ENCODE data around the gene PTGR2.
"Not testable (repeated sequence)": the region's sequence is repeated elsewhere in the genome, so short reads cannot be mapped to it uniquely, and the experiment has no call there.

The PTGR2 gene

DNA sequence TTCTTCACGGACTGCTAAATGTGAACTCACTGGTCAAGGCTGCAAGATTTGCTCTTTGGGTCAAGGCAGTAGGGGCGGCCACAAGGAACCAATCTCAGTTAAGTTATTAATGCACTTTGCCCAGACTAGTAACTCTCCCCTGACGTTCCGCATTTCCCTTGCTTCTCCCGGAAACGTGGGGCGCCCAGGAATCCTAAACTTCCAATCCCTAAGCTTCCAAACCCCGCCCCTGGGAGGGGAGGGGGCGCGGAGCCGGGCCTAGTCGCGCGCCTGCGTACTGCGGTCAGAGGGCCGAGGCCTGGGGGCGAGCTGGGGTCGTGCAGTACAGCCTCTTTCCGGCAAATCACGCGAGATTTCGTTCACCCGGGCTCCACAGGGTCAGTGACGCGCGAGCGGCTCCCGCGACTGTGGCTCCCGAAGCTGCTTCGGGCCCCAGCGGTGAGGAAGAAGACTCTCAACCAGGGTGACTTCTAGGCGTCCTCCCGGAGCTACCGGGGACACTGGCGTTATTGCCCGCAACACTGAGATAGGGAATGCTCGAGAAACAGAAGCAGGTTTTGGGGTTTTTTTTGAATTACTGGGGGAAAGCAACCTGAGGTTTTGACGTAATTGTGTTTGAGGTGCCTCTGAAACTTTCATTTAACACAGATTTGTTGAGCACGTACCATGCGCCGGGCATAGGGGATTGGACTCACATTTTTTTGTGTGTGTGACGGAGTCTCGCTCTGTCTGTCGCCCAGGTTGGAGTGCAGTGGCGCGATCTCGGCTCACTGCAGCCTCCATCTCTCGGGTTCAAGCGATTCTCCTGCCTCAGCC lies at the start of gene PTGR2:
Gene PTGR2 (plus strand): TSS at position 265 of the 816 bp plus-strand sequence. CDS start 7,032 bp downstream, outside the sequence.
- peak; percentile 99 for DNase-seq (ENCODE audit: low read depth, low spot score)

DNA sequence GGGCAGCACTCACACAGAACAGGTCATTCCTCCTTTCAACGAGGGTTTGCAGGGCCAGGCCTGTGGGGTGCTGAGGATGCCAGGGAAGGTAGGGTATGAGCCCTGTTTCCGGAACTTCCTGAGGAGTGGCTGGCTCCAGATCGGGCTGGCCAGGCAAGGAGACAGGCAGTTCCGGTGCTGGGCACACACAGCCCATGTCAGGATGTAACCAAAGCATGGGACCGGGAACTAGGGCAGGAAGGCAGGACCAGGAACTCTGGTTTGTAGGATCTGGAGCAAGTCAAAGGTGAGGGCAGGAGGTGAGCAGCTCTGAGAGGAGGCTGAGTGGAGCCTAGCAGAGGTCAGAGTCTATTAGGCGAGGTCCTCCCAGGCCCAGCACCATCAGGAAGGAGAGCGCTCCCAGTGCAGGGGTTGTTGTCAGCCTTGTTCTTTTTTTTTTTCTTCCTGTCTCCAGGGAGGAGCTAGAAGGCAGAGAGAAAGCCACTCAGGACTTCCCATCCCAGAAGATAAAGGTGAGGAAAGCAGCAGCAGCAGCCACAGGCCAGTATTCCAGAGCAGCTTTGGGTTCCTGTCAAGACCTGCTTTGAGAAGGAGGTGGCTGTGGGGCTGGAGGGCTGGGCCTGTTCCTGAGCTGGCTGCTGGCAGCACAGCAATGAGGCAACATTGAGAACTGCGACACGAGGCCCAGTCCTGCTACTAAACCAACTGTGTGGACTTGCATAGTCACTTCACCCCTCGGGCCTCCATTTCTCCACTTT lies 49.0 kb upstream of the PTGR2 start:
- DNase-seq (ENCODE audit: low read depth, low spot score), result peak; percentile 80

DNA sequence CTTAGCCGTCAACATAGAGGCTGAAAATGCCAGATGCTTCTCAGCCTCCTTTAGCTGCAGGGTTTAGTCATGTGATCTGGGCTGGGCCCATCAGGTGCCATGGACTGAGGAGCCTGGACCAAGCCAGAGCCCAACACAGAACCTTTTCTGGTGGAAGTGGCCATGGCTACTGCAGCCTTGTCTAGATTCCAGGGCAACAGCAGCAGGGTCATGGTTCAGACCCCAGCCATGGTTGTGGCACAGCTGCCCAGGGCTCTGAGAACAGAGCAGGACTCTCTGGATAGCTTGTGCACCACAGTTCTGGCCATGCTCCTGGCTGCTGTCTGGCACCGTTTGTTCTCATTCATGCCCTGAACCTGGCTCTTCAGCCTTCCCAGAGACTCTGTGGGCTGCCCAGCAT lies 47.0 kb upstream of the PTGR2 start:
- no peak for DNase-seq (ENCODE audit: low read depth, low spot score)

DNA sequence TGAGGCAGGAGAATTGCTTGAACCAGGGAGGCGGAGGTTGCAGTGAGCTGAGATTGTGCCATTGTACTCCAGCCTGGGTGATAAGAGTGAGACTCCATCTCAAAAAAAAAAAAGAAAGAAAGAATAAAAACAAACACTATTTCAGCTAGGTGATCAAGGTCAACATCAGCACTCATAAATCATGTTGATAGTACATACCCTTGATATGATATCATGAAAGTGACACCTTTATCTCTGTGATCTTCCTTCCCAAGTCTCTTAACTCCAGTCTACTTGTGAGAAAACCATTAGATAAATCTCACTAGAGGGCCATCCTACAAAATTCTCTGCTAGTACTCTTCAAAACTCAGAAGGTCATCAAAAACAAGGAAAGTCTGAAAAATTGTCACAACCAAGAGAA lies 44.2 kb upstream of the PTGR2 start:
- DNase-seq (ENCODE audit: low read depth, low spot score), result no peak

DNA sequence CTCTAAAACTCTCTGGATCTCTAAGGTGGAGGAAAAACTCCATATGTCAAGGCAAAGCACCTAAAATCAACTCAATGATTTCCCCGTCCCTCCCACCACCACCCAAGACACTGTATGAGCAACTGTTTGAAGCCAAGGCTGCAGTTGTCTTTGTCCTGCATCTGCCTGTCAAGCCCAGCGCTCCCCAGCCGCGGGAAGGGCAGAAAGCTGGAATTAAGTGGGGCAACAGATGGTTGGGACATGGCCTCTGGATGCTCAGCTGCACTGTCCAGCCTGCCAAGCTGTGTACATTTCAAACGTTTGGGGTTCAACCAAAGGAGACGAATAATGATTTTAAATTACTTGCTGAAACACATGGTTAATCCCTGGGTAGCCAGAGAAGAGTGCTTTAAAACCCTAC lies 42.2 kb upstream of the PTGR2 start:
- DNase-seq (ENCODE audit: low read depth, low spot score), result no peak

DNA sequence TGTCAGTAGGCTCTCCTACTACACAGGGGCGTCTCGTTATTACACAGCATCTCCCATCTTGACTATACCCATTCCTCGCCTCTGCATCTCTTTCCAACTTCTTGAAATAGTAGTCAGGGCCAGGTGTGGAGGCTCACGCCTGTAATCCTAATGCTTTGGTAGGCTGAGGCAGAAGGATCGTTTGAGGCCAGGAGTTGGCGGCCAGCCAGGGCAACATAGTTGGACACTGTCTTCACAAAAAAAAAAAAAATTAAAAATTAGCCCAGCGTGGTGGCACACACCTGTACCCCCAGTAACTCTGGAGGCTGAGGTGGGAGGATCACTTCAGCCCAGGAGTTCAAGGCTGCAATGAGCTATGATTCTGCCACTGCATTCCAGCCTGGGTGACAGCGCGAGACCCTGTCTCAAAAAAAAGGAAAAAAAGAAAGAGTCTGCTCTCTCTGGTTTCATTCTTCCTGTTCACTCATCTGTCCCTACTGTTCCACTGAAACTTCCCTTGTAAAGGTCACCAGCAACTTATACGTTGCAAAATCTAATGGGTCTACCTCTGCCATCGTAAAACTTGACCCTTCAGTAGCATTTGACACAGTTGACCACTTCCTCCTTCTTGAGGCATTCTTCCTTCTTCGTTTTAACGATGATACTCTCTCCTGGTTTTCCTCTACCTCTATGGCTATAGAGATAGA lies 41.0 kb upstream of the PTGR2 start:
- no peak for DNase-seq (ENCODE audit: low read depth, low spot score)

DNA sequence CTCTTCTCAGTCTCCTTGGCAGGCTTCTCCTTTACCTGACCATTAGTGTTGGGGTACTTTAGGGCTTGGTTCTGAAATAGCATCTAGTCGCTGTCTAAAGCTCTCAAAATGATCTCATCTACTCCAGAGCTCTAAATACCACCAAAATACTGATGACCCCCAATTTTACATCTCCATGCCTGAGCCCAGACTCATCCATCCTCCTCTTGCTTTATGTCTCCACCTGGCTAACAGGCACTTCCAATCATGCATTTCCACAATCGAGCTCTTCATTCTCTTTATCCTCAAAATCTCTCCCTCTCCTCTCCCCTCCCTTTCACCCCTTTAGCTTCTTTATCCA lies 40.5 kb upstream of the PTGR2 start:
- DNase-seq (ENCODE audit: low read depth, low spot score), result no peak

DNA sequence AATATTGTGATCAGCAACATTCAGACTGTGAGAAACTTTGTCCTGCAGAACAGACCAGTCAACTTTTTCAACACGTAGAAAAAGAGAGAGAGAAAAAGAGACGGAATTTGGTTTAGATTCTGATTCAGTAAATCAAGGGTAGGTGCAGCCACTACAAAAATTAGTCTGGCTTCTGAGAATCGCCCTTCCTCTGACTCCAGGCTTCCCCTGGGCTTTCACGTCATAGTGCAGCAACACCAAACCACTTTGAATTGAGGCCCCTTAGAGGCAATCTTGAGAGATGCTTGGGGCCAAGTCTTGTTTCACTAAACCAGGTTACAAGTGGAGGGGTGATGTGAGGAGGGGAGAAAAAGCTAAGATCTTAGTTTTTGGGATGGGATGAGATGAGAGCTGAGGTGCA lies 37.5 kb upstream of the PTGR2 start:
- DNase-seq (ENCODE audit: low read depth, low spot score), result no peak

DNA sequence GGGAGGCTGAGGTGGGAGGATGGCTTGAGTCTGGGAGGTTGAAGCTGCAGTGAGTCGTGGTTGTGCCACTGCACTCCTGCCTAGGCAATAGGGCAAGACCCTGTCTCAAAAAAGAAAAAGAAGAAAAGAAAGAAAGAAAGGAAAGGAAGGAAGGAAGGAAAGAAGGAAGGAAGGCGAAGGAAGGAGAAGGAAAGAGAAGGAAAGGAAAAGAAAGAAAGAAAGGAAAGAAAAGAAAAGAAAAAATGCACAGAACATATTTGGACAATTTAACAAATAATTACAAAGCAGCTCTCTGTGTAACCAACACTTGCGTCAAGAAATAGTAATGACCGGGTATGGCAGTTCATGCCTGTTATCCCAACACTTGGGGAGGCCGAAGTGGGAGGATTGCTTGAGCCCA lies 35.8 kb upstream of the PTGR2 start:
- no peak for DNase-seq (ENCODE audit: low read depth, low spot score)

DNA sequence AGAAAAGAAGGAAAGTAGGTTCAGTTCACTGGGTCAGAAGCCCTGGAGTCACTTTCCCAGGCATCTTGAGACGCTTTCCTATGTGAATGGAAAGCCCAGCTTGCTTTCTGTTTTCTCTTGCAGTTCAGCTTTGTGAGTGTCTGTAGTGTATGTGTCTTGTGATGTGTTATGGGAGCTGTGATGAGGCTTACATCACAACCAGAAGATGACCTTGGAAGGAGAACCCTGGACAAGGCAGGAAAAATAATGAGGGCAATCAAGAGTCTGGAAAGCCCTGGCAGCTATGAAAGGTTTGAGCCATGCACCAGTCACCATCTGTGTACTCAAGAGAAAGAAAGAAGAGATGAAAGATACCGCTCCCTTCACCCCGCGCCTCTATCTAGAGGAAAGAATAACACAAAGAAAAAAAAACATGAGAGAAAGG lies 35.2 kb upstream of the PTGR2 start:
- DNase-seq (ENCODE audit: low read depth, low spot score), result no peak

DNA sequence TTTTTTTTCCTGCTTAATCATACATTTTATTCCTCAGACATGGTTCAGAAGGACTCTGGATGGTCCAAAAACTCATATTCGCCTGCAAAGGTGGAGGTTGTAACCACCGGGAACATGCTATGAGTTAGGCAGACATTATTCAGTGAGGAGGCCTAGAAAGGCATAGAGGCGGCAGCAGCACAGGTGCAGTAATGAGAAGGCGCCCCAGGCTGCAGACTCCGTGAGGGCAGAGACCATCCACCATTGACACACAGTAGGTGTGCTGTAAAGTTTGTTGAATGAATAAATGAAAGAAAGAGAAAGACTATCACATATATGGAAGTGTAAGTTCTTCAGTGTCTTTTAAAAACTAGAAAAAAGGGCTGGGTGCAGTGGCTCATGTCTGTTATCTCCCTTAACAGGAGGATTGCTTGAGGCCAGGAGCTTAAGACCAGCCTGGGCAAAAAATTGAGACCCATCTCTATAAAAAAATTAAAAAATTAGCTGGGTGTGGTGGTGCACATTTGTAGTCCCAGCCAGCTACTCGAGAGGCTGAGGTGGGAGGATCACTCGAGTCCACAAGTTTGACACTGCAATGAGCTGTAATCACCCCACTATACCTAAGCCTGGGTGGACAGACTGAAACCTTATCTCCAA lies 34.5 kb upstream of the PTGR2 start:
- no peak for DNase-seq (ENCODE audit: low read depth, low spot score)

DNA sequence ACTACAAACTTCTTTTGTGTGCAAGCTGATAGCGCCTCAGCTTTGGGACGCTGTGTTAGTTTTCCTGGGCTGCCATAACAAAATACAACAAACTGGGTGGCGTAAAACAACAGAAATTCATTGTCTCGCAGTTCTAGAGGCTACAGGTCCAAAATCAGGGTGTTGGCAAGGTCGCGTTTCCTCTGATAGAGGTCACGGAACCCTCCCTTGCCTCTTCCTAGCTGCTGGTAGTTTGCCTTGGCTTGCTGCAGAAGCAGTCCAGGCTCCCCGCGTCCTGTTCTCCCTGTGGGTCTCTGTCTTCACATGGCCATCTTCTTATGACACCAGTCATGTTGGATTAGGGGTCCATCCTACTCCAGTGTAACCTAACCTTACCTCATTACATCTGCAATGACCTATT lies 32.8 kb upstream of the PTGR2 start:
- DNase-seq (ENCODE audit: low read depth, low spot score), result no peak

DNA sequence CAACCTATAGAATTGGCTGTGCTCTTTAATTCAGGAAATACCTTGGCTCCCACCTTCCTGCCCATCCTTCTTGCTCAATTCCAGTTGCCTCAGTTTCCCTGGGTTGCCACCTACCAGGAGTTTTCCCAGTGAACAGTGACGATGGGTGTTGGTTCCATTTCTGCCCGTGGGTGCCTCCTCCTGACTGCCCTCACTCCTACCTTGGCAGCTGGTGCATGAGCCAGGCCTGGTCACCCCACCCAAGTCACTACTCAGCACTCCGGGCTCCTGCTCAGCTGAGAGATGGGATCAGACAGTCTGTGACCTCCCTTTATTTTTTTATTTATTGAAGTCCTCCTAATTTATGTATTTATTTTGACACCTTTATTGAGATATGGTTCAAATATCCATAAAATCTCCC lies 31.0 kb upstream of the PTGR2 start:
- no peak for DNase-seq (ENCODE audit: low read depth, low spot score)

DNA sequence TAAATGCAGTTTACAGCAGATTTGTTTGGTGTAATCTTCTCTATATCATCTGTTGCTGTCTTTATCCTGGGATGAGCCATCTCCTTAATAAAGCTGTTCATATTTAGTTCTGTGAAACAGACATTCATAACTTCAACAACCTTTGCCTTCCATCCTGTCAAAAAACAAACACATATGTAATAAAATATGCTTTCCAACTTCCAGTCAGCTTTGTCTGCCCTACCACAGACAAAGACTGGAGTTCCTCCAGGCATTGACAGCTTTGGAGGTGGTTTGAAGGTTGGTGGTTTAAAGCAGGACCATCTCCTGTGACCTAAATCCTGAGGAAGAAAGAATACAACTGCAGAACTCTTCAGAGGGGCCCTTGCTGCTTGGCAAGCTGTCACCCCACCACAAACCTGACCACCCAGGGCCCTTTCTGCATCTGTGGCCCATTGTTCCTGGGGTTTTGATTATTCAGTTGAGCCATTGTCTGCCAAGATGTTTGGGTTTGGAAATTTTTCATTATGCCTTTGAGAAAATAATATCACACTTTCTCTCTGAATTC lies 28.2 kb upstream of the PTGR2 start:
- DNase-seq (ENCODE audit: low read depth, low spot score), result no peak

DNA sequence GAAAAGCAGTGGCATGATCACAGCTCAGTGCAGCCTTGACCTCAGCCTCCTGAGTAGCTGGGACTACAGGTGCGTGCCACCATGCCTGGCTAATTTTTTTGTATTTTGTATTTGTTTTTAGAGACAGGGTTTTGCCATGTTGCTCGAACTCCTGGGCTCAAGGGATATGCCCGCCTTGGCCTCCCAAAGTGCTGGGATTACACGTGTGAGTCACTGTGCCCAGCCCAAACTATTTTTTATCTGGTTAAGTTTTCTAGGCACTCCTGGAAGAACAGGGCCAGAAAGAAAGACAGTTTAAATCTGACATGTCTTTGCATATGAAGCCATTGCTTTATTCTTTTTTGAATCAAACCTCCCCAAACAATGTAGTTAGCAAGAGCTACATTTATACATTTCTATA lies 27.5 kb upstream of the PTGR2 start:
- DNase-seq (ENCODE audit: low read depth, low spot score), result no peak

DNA sequence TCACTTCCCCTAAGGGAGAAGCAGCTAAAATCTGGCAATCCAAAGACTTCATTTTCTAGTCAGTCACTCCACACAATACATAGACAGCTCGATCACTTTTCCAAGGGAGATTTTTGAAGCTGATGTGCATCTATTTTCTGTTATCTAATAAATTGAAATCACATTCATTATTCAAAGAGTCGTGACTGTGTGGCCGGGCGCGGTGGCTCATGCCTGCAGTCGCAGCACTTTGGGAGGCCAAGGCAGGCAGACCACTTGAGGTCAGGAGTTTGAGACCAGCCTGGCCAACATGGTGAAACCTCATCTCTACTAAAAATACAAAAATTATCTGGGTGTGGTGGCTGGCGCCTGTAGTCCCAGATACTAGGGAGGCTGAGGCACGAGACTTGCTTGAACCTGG lies 27.1 kb upstream of the PTGR2 start:
- no peak for DNase-seq (ENCODE audit: low read depth, low spot score)

DNA sequence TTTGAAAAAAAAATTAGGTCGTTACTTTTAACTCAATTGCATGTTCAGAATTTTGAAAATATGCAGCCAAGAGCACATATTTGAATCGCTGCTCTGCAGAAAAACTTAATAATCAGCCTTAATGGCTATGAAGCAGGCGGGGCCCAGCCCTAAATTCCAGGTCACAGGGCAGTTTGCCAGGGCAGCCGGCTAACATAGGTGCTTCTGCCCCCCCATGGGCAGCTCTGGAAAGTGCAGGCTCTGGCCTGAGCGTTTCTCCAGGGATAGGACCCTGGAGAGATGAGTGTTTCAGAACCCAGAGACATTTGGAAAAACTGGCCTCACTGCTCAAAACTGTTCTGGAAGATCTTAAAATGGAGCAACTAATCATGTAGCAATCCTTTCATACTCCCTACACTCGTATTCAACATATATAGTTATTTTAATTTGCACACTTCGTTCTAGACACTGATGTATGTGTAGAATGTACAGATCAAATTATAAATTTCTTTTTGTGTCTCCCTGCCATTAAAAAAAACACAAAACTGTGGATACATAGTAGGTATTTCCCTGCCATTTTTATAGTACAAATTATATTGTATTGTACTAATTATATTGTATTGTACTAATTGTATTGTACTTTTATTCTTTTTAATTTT lies 26.0 kb upstream of the PTGR2 start:
- peak; percentile 82 for DNase-seq (ENCODE audit: low read depth, low spot score)

DNA sequence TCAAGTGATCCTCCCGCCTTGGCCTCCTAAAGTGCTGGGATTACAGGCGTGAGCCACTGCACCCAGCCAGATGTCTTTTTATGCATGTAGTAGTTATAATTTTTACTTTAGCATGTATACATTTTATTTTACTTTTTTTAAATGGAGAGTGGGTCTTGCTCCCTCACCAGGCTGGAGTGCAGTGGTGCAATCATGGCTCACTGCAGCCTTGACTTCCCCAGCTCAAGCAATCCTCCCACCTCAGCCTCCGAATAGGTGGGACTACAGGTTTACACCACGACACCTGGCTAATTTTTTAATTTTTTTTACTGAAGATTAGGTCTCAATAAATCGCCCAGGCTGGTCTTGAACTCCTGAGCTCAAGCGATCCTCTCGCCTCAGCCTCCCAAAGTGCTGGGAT lies 24.4 kb upstream of the PTGR2 start:
- not testable (repeated sequence) for DNase-seq (ENCODE audit: low read depth, low spot score)

DNA sequence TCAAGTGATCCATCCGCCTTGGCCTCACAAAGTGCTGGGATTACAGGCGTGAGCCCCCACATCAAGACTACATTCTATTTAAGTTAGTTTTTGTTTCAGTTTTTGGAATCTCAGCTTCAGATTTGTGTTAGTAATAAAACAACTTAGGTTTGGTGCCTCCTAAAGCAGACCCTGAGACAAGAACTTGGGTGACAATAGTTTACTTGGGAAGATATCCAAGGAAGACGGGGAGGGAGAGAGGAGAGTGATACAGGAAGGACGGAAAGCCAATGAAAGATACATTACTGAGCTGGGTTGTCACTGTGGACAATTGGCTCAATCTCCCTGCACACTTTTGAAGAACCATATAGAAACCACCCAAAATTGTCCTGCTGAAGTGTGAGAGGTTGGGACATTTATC lies 22.6 kb upstream of the PTGR2 start:
- no peak for DNase-seq (ENCODE audit: low read depth, low spot score)

DNA sequence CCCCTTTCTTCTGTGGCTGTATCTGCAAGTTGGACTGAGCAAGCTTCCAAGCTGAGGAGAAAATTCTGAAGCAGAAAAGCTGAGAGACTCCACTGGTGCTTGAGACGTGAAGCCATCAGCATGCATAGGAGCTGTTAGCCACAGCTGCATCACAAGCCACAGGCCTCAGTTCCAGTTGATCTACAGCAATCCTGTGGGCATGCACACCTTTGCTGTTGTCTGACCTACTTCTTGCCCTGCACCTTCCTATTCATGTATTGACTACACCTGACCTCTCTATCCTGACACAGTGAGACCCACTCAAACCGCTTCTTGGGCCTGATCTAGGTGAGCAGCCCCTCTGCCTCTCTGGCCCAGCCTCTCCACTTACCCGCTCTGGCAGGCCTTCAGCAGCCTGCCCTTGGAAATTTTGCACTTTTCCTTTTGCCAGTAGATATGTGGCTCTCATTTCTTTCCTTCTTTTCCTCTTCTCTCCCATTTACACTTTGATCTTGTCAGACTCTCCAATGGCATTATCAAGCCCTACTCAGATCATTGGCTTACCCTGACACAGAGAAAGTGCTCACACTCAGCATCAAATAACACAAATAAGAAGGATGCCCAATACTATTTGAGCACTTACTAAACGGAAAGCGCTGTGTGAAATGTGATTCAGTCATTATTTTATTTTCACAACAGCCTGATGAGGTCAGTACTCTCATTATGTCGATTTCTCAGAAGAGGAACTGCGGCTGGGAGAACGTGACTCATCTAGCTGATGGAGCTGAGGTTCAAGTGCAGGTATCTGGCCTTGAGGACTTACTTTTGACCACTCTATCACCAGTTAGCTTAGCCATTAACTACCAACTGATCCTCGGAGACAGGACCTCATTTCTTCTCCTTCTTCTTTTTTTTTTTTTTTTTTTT lies 21.9 kb upstream of the PTGR2 start:
- DNase-seq (ENCODE audit: low read depth, low spot score), result no peak

All from ELF-1 (cell line).